Measurements from ENCODE around the gene SLC8A2. TPM values are rescaled to one million over a fixed set of nuclear protein-coding genes. Genes with fewer than 3 reads are reported as not detected.
A peak's percentile ranks its signal among the peaks of the same experiment; 100 is the strongest.

The SLC8A2 gene
- total RNA-seq, 1 donor from 2014 or later = 115 TPM

DNA sequence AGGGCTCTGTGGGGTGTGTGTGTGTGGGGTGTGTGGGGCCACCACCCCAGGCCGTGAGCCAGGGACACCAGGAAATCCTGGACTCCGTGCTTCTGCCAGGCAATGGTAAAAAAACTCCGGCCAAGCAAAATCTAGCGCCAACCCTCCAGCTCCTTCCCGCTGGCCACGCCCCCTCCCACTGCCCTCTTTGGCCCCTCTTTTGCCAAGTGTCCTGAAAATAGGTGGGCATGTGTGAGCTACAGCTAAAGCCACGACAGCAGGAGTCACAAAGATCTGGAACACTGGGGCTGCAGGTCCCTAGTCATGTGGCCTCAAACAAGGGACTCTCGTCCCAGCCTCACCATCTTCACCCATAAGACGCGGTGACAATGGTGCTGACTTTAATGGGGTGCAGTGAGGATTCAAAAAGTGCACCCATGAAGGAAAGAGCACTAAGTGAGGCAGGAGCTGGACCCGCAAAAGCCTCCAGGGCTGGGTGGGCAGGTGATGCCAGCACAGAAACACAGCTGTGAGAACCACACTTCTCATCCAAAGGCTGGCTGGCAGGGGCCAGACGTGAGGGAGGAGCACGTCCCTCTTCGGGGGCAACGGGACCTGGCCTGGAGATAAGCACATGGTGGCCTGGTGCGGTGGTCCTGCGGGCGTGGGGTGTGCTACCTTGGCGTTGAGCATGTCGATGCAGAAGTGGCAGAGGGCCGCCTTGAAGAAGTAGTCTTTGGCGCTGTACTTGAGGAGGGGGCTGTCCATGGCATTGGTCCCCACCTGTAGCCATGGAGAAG, 19.9 kb upstream of the SLC8A2 start:
- TF ChIP-seq, protein P1, sequence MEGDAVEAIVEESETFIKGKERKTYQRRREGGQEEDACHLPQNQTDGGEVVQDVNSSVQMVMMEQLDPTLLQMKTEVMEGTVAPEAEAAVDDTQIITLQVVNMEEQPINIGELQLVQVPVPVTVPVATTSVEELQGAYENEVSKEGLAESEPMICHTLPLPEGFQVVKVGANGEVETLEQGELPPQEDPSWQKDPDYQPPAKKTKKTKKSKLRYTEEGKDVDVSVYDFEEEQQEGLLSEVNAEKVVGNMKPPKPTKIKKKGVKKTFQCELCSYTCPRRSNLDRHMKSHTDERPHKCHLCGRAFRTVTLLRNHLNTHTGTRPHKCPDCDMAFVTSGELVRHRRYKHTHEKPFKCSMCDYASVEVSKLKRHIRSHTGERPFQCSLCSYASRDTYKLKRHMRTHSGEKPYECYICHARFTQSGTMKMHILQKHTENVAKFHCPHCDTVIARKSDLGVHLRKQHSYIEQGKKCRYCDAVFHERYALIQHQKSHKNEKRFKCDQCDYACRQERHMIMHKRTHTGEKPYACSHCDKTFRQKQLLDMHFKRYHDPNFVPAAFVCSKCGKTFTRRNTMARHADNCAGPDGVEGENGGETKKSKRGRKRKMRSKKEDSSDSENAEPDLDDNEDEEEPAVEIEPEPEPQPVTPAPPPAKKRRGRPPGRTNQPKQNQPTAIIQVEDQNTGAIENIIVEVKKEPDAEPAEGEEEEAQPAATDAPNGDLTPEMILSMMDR (IDR thresholded peaks at IDR 0.05; ENCODE audit: partially characterized antibody, unreplicated experiment) = no peak
- DNase-seq = no peak
- peaks cover 11% of the 10 kb centered on the region for H3K36me3 Mint-ChIP-seq (ENCODE audit: unreplicated experiment)
- no peak overlapping the region for H3K4me3 Mint-ChIP-seq (ENCODE audit: unreplicated experiment)
- H3K27ac Mint-ChIP-seq (ENCODE audit: unreplicated experiment) = no peak overlapping the region
- peaks cover 6% of the 10 kb centered on the region for H3K9me3 Mint-ChIP-seq (ENCODE audit: unreplicated experiment)
- H3K27me3 Mint-ChIP-seq (ENCODE audit: unreplicated experiment) = peaks cover 10% of the 10 kb centered on the region
- H3K4me1 Mint-ChIP-seq (ENCODE audit: low read depth, unreplicated experiment) = peaks cover 31% of the 10 kb centered on the region

DNA sequence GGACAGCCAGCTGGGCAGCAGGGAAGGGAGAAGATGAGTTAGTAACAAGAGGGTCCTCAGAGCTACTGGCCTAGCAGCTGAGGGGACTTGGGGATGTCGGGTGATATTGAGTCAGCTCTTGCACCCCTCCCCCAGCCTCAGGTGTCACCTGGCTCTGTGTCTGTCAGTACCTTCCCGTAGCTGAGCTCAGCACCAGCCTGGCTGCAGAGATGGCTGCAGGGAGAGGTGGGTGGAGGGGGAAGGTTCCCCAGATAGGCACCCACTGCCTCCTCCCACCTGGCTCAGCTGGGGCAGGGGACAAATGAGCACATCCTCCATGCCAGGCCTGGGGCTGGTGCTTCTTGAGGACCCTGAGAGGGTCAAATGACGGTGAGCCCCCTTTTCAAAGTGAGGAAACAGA, 19.2 kb upstream of the SLC8A2 start:
- DNase-seq = no peak
- H3K27ac Mint-ChIP-seq (ENCODE audit: unreplicated experiment) = no peak overlapping the region
- H3K4me3 Mint-ChIP-seq (ENCODE audit: unreplicated experiment) = no peak overlapping the region
- peaks cover 11% of the 10 kb centered on the region for H3K36me3 Mint-ChIP-seq (ENCODE audit: unreplicated experiment)
- H3K27me3 Mint-ChIP-seq (ENCODE audit: unreplicated experiment) = peaks cover 10% of the 10 kb centered on the region
- H3K9me3 Mint-ChIP-seq (ENCODE audit: unreplicated experiment) = peaks cover 6% of the 10 kb centered on the region
- TF ChIP-seq, protein P1 (IDR thresholded peaks at IDR 0.05; ENCODE audit: partially characterized antibody, unreplicated experiment) = no peak
- peaks cover 24% of the 10 kb centered on the region for H3K4me1 Mint-ChIP-seq (ENCODE audit: low read depth, unreplicated experiment)

DNA sequence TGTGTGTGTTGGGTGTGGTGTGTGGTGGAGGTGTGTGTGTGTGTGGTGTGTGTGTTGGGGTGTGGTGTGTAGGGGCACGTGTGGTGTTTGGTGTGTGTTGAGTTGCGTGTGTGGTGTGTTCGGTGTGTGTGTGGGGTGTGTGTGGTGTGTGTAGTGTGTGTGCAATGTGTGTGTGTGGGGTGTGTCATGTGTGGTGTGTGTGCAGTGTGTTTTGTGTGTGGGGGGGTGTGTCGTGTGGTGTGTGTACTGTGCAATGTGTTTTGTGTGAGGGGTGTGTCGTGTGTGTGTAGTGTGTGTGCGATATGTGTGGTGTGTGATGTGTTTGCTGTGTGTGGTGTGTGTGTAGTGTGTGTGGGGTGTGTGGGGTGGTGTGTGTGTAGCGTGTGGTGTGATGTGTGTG, 18.3 kb upstream of the SLC8A2 start:
- TF ChIP-seq, protein P1 (IDR thresholded peaks at IDR 0.05; ENCODE audit: partially characterized antibody, unreplicated experiment) = no peak
- no peak for DNase-seq
- peak overlapping the region; percentile 13 for H3K27ac Mint-ChIP-seq (ENCODE audit: unreplicated experiment)
- peaks cover 17% of the 10 kb centered on the region for H3K4me1 Mint-ChIP-seq (ENCODE audit: low read depth, unreplicated experiment)
- peaks cover 11% of the 10 kb centered on the region for H3K36me3 Mint-ChIP-seq (ENCODE audit: unreplicated experiment)
- peaks cover 5% of the 10 kb centered on the region for H3K27me3 Mint-ChIP-seq (ENCODE audit: unreplicated experiment)
- H3K4me3 Mint-ChIP-seq (ENCODE audit: unreplicated experiment) = peak overlapping the region; percentile 21
- peaks cover 7% of the 10 kb centered on the region for H3K9me3 Mint-ChIP-seq (ENCODE audit: unreplicated experiment)

DNA sequence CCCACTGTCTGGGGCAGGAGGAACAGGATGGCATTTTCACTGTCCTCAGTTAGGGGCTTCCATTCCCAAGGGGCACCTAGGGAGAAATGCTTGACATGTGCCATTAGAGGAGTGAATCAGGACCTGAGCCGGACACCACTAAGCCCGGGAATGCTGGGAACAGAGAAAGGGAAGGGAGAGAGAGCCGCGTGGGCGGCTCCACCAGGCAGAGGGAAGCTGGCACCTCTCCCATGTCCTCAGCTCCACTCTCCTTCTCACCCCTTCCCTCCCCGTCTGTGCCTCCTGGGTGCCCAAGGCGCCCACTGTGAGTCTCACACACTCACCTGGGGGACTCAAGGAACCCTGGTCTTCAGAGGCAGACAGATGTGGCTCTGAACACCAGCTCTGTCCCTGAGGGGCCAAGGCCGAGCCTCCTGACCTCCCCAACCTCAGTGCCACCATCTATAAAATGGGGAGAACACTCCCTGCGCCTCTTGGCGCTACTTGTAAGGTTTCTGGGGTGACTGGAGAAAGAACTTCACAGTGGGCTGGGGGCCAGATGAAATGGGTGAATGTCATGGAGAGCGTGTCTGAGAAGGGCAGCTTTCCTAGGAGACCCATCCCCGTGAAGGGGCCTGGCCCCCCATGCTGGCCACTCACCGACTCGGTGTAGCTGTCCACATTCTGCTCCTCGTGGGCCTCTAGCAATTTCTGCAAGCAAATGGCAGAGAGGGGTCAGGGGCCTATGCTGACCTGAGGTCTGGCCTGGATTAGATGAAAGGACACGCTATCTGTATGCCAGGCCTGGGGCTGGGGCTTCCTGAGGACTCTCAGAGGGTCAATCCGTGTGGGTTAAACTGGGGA, 17.6 kb upstream of the SLC8A2 start:
- DNase-seq = no peak
- H3K4me1 Mint-ChIP-seq (ENCODE audit: low read depth, unreplicated experiment) = peaks cover 17% of the 10 kb centered on the region
- H3K4me3 Mint-ChIP-seq (ENCODE audit: unreplicated experiment) = no peak overlapping the region
- peaks cover 3% of the 10 kb centered on the region for H3K27me3 Mint-ChIP-seq (ENCODE audit: unreplicated experiment)
- H3K36me3 Mint-ChIP-seq (ENCODE audit: unreplicated experiment) = peaks cover 11% of the 10 kb centered on the region
- H3K9me3 Mint-ChIP-seq (ENCODE audit: unreplicated experiment) = peaks cover 8% of the 10 kb centered on the region
- TF ChIP-seq, protein P1 (IDR thresholded peaks at IDR 0.05; ENCODE audit: partially characterized antibody, unreplicated experiment) = no peak
- H3K27ac Mint-ChIP-seq (ENCODE audit: unreplicated experiment) = peak overlapping the region; percentile 13

Measured in glutamatergic neuron (in vitro differentiated cells).